Measurements from ENCODE around the gene SEH1L. TPM values are rescaled to one million over a fixed set of nuclear protein-coding genes. Genes with fewer than 3 reads are reported as not detected.
"Not testable (repeated sequence)": the region's sequence is repeated elsewhere in the genome, so short reads cannot be mapped to it uniquely, and the experiment has no call there.

SEH1L gene
- total RNA-seq, 4 donors from 2014 or later: 28.4 to 102 (median 48.6) TPM

- no peak for DNase-seq (ENCODE audit: low spot score)
- no peak for TF ChIP-seq CTCF (IDR thresholded peaks at IDR 0.05)
- ATAC-seq (ENCODE audit: low FRiP score): no peak
Measured at GRCh38 chr18:12960853-12961397, 13.1 kb downstream of the SEH1L start.

GRCh38 chr18:12963069-12963468 lies 15.3 kb downstream of the SEH1L start:
- TF ChIP-seq CTCF (IDR thresholded peaks at IDR 0.05): no peak
- ATAC-seq (ENCODE audit: low FRiP score) (no peak), DNase-seq (ENCODE audit: low spot score) (no peak)

DNA sequence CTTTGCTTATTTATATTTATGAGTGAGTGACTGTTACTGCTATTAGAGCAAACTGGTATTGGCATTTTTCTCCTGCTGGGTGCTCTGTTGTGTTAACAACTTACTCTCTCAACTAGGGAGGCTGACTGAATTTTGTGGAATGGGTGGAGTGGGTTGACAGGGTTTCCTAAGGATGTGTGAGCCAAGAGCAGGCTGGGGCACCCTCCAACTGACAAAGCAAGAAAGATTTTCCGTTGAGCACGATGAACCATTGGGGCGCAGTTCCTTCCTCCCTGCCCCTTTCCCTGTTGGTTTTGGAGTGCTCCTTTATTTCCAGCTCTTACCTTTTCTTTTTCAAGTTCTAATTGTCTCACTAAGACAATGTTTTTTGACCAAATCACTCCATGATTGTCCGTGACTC lies 20.3 kb downstream of the SEH1L start:
- TF ChIP-seq CTCF (IDR thresholded peaks at IDR 0.05): no peak
- DNase-seq (ENCODE audit: low spot score) (no peak), ATAC-seq (ENCODE audit: low FRiP score) (no peak)

GRCh38 chr18:12968619-12969018 lies 20.8 kb downstream of the SEH1L start:
- no peak for ATAC-seq (ENCODE audit: low FRiP score)
- DNase-seq (ENCODE audit: low spot score): no peak
- TF ChIP-seq CTCF (IDR thresholded peaks at IDR 0.05): no peak

DNA sequence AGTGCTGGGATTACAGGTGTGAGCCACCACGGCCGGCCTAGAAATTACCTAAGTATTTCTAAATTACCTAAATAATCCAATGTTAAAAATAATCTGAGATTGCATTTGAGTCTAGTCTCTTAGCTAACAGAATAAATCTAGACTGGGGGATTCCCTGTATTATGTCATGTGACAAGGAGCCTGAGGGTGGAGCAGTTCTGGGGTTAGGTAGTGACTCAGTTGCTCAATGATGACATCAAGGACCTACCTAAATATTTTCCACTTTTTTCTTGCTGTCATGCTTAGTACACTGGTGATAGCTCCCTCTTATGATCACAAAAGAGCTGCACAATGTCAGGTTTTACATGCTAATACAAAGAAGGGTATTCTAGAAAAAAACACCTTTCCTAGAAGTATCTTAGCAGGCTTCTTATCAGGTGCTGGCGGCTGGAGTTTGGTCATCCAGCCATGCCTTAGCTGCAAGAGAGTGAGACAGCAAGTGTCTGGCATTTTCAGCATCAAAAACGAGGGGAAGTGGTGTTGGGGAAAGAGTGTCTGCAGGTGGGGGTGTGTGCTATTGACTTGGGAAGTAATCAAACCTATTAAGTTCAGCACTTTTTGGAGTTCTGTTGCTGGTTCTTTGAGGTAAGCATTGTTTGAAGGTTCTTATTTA lies 25.9 kb downstream of the SEH1L start:
- DNase-seq (ENCODE audit: low spot score): no peak
- TF ChIP-seq CTCF (IDR thresholded peaks at IDR 0.05): no peak
- no peak for ATAC-seq (ENCODE audit: low FRiP score)

DNA sequence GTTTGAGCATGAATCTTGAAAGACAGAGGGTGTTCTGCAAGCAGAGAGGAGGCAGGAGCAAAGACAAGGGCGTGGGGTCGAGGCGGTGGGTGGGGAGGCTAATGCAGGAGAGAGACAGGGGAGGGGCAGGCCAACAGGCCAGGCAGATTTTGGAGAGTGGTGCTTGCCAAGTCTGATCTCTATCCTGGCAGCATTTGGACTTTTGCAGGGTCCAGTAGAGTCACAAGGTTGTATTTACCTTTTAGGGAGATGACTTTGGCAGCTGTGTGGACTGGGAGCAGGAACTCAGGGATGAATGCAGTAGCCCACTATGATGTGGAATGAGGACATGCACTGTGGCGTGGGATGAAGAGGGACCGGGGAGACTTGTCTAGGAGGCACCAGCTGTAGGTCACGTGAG lies 27.7 kb downstream of the SEH1L start:
- ATAC-seq (ENCODE audit: low FRiP score) (peak; percentile 14), DNase-seq (ENCODE audit: low spot score) (no peak)
- TF ChIP-seq CTCF (IDR thresholded peaks at IDR 0.05): no peak

- no peak for DNase-seq (ENCODE audit: low spot score)
- no peak for TF ChIP-seq CTCF (IDR thresholded peaks at IDR 0.05)
- no peak for ATAC-seq (ENCODE audit: low FRiP score)
Measured at GRCh38 chr18:12976305-12976704, 28.5 kb downstream of the SEH1L start.

GRCh38 chr18:12980065-12980464 lies 32.3 kb downstream of the SEH1L start:
- ATAC-seq (ENCODE audit: low FRiP score); DNase-seq (ENCODE audit: low spot score): not testable (repeated sequence)

Data from omental fat pad (tissue), 4 donors.